ENCODE data around the gene OR6V1. TPM values are rescaled to one million over a fixed set of nuclear protein-coding genes. Genes with fewer than 3 reads are reported as not detected.

The OR6V1 gene
- total RNA-seq, 2 donors from 2014 or later: not detected

DNA sequence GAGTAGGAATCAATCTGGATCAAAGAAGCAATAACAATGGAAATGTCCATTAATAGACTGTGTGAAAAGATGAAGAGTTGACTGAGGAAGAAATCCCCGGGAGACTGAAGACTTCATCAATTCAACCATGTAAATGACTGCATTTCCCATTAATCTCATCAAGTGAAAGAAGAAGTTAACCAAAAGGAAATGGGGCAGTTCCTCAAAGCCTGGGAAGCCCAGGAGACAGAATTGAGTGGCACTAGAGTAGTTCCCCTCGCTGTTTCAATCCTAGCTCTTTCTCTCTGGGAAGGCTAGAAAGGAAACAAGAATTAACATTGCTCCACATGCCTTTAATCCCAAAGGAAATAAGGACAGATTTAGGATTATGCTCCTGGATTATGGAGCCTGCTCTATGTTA, 4.8 kb upstream of the OR6V1 start:
- Histone ChIP-seq H3K9me3 (no peaks in the 10 kb centered on the region), H3K36me3 (no peaks in the 10 kb centered on the region), H3K27ac (no peak overlapping the region), H3K4me1 (ENCODE audit: control insufficient read depth in 1 of 2, low read depth in 2 of 2) (peaks cover 8 to 9% of the 10 kb centered on the region in 2 donors), H3K27me3 (replicated peaks; ENCODE audit: insufficient read depth) (no peaks in the 10 kb centered on the region), H3K4me3 (no peak overlapping the region)
- no peak for ATAC-seq (ENCODE audit: insufficient number of reproducible peaks, low FRiP score, low read depth)
- no peak for DNase-seq (ENCODE audit: low spot score)
- TF ChIP-seq, protein P1, sequence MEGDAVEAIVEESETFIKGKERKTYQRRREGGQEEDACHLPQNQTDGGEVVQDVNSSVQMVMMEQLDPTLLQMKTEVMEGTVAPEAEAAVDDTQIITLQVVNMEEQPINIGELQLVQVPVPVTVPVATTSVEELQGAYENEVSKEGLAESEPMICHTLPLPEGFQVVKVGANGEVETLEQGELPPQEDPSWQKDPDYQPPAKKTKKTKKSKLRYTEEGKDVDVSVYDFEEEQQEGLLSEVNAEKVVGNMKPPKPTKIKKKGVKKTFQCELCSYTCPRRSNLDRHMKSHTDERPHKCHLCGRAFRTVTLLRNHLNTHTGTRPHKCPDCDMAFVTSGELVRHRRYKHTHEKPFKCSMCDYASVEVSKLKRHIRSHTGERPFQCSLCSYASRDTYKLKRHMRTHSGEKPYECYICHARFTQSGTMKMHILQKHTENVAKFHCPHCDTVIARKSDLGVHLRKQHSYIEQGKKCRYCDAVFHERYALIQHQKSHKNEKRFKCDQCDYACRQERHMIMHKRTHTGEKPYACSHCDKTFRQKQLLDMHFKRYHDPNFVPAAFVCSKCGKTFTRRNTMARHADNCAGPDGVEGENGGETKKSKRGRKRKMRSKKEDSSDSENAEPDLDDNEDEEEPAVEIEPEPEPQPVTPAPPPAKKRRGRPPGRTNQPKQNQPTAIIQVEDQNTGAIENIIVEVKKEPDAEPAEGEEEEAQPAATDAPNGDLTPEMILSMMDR (IDR thresholded peaks at IDR 0.05): no peak

DNA sequence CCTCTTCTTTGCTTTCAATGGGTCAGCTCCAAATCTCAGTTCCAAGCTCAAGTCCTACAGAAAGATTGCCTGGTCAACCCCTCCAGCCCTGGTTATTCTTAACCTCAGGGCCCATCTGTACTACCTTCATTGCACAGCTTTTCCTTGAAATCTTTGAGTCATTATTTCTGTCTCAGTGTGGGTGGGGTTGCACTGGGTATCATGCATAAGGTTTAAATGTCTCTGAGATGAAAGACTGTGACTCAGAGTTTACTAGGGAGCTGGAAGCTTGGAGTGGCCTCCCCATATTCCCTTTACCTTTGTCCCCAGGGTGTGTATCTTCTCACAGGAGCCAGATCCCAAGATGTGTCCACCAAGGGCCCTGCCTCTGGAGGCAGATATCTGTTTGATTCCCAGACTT, 3.3 kb upstream of the OR6V1 start:
- Histone ChIP-seq H3K4me3 (no peak overlapping the region), H3K36me3 (no peaks in the 10 kb centered on the region), H3K27me3 (replicated peaks; ENCODE audit: insufficient read depth) (no peaks in the 10 kb centered on the region), H3K27ac (no peak overlapping the region), H3K4me1 (ENCODE audit: control insufficient read depth in 1 of 2, low read depth in 2 of 2) (peaks cover 8 to 9% of the 10 kb centered on the region in 2 donors), H3K9me3 (no peaks in the 10 kb centered on the region)
- TF ChIP-seq, protein P1 (IDR thresholded peaks at IDR 0.05): no peak
- ATAC-seq (ENCODE audit: insufficient number of reproducible peaks, low FRiP score, low read depth): no peak
- DNase-seq (ENCODE audit: low spot score): no peak

DNA sequence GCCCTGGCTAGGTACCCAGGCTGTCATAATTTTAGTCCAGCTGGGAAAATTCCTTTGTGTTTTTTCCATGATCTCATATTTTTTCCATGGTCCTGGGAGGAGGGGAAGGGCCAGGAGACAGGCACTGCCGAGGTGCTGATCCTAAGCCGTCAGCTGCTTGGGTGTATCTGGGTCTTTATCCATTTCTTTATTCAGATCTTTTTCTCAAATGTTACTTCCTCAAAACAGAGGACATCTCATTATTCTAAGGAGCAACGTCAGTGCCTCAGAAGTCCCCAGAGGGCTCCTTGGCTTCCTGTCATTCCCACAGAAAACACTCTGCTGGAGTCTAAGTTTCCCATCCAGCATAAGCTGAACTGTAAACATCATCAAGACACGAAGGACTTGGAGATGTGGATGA, 2.8 kb upstream of the OR6V1 start:
- no peak for ATAC-seq (ENCODE audit: insufficient number of reproducible peaks, low FRiP score, low read depth)
- Histone ChIP-seq H3K9me3 (no peaks in the 10 kb centered on the region), H3K27me3 (replicated peaks; ENCODE audit: insufficient read depth) (no peaks in the 10 kb centered on the region), H3K4me3 (no peak overlapping the region), H3K4me1 (ENCODE audit: control insufficient read depth in 1 of 2, low read depth in 2 of 2) (peaks cover 8 to 9% of the 10 kb centered on the region in 2 donors), H3K36me3 (no peaks in the 10 kb centered on the region), H3K27ac (no peak overlapping the region)
- TF ChIP-seq, protein P1 (IDR thresholded peaks at IDR 0.05): no peak
- DNase-seq (ENCODE audit: low spot score): no peak

DNA sequence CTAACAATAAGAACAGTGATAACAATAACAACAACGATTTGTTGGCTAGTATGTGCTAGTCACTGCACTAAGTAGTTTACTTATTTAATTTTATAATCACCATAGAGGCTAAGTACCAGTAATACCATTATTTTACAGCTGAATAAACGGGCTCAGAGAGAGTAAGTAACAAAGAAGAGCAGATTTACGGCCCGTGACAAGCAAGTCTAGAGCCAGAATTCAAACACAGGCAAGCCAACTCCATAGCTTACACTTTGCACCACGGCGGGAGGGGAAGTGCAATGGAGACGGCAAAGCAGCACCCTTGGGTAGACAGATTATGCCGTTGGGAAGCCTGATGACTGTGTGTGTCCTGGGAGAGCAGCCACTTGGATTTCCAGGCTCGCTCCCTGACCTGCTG, 1.2 kb upstream of the OR6V1 start:
- Histone ChIP-seq H3K27me3 (replicated peaks; ENCODE audit: insufficient read depth) (no peaks in the 10 kb centered on the region), H3K4me1 (ENCODE audit: control insufficient read depth in 1 of 2, low read depth in 2 of 2) (peaks cover 8 to 9% of the 10 kb centered on the region in 2 donors), H3K4me3 (no peak overlapping the region), H3K36me3 (no peaks in the 10 kb centered on the region), H3K9me3 (no peaks in the 10 kb centered on the region), H3K27ac (no peak overlapping the region)
- no peak for ATAC-seq (ENCODE audit: insufficient number of reproducible peaks, low FRiP score, low read depth)
- TF ChIP-seq, protein P1 (IDR thresholded peaks at IDR 0.05): no peak
- no peak for DNase-seq (ENCODE audit: low spot score)

DNA sequence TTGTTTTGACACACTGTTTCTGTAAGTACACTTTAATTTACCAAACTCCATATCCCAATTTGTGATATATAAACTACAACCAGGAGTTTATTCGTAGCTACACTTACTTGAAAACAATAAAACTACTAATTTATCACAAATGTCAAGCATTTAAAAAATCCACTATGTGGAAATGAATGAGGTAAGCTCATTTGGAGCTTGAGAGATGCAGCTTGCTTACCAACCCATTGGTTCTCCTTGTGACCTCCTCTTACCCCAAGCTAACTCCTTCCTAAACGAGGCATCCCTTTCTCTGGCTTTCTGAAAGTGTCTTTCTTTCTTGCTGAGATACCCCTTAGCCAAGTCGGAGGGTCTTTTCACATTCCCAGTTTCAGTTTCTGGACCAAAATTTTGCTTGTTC, 2.5 kb downstream of the OR6V1 start:
- H3K9me3 ChIP-seq: no peaks in the 10 kb centered on the region
- H3K4me3 ChIP-seq: no peak overlapping the region
- H3K4me1 ChIP-seq (ENCODE audit: control insufficient read depth in 1 of 2, low read depth in 2 of 2): peaks cover 3% of the 10 kb centered on the region in 2 donors
- ATAC-seq (ENCODE audit: insufficient number of reproducible peaks, low FRiP score, low read depth) (no peak), DNase-seq (ENCODE audit: low spot score) (no peak)
- H3K27ac ChIP-seq: no peak overlapping the region
- no peaks in the 10 kb centered on the region for H3K27me3 ChIP-seq (replicated peaks; ENCODE audit: insufficient read depth)
- no peaks in the 10 kb centered on the region for H3K36me3 ChIP-seq
- TF ChIP-seq, protein P1 (IDR thresholded peaks at IDR 0.05): no peak
